ENCODE measurements around the gene EVC.
"Not testable (repeated sequence)": the region's sequence is repeated elsewhere in the genome, so short reads cannot be mapped to it uniquely, and the experiment has no call there.

EVC gene

GRCh38 chr4:5810770-5811430 is 99.9 kb downstream of the EVC start:
- H3K9me3 ChIP-seq (ENCODE audit: control insufficient read depth, low read depth, low read length): no peaks in the 10 kb centered on the region
- no peak overlapping the region for H3K4me3 ChIP-seq (ENCODE audit: low read length)
- H3K36me3 ChIP-seq (ENCODE audit: control insufficient read depth, low read depth, low read length): peaks cover 30% of the 10 kb centered on the region
- H3K27me3 ChIP-seq (ENCODE audit: control insufficient read depth, insufficient read depth, low read length): no peaks in the 10 kb centered on the region
- H3K27ac ChIP-seq (ENCODE audit: low read length): no peak overlapping the region
- H3K4me1 ChIP-seq (ENCODE audit: control insufficient read depth, low read depth, low read length): no peaks in the 10 kb centered on the region
- no peak overlapping the region for H3K9ac ChIP-seq (ENCODE audit: low read length)

DNA sequence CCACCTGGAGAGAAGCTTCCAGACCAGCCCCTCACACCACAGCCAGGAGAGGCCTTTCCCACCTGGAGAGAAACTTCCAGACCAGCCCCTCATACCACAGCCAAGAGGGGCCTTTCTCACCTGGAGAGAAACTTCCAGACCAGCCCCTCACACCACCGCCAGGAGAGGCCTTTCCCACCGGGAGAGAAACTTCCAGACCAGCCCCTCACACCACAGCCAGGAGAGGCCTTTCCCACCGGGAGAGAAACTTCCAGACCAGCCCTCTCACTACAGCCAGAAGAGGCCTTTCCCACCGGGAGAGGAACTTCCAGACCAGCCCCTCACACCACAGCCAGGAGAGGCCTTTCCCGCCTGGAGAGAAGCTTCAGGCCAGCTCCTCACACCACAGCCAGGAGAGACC is 101.1 kb downstream of the EVC start:
- H3K27ac ChIP-seq (ENCODE audit: low read length); H3K4me1 ChIP-seq (ENCODE audit: control insufficient read depth, low read depth, low read length): not testable (repeated sequence)
- H3K36me3 ChIP-seq (ENCODE audit: control insufficient read depth, low read depth, low read length): peaks cover 27% of the 10 kb centered on the region

GRCh38 chr4:5812506-5813229 is 101.7 kb downstream of the EVC start:
- peaks cover 31% of the 10 kb centered on the region for H3K36me3 ChIP-seq (ENCODE audit: control insufficient read depth, low read depth, low read length)
- H3K9me3 ChIP-seq (ENCODE audit: control insufficient read depth, low read depth, low read length): no peaks in the 10 kb centered on the region
- no peaks in the 10 kb centered on the region for H3K27me3 ChIP-seq (ENCODE audit: control insufficient read depth, insufficient read depth, low read length)
- H3K4me1 ChIP-seq (ENCODE audit: control insufficient read depth, low read depth, low read length): no peaks in the 10 kb centered on the region
- no peak overlapping the region for H3K4me3 ChIP-seq (ENCODE audit: low read length)
- no peak overlapping the region for H3K9ac ChIP-seq (ENCODE audit: low read length)
- H3K27ac ChIP-seq (ENCODE audit: low read length): no peak overlapping the region

More for the DNA sequence above, 101.1 kb downstream of the EVC start:
- H3K4me3 ChIP-seq (ENCODE audit: low read length); H3K27me3 ChIP-seq (ENCODE audit: control insufficient read depth, insufficient read depth, low read length); H3K9ac ChIP-seq (ENCODE audit: low read length); H3K9me3 ChIP-seq (ENCODE audit: control insufficient read depth, low read depth, low read length): not testable (repeated sequence)

- Histone ChIP-seq H3K36me3 (ENCODE audit: control insufficient read depth, low read depth, low read length) (peaks cover 29% of the 10 kb centered on the region), H3K27me3 (ENCODE audit: control insufficient read depth, insufficient read depth, low read length) (no peaks in the 10 kb centered on the region), H3K9ac (ENCODE audit: low read length) (no peak overlapping the region), H3K4me3 (ENCODE audit: low read length) (no peak overlapping the region), H3K4me1 (ENCODE audit: control insufficient read depth, low read depth, low read length) (no peaks in the 10 kb centered on the region), H3K9me3 (ENCODE audit: control insufficient read depth, low read depth, low read length) (no peaks in the 10 kb centered on the region), H3K27ac (ENCODE audit: low read length) (no peak overlapping the region)
These were observed 102.9 kb downstream of the EVC start for GRCh38 chr4:5813882-5814255.

GRCh38 chr4:5814421-5814820 is 103.4 kb downstream of the EVC start:
- Histone ChIP-seq H3K36me3 (ENCODE audit: control insufficient read depth, low read depth, low read length) (peaks cover 25% of the 10 kb centered on the region), H3K4me3 (ENCODE audit: low read length) (no peak overlapping the region), H3K27me3 (ENCODE audit: control insufficient read depth, insufficient read depth, low read length) (no peaks in the 10 kb centered on the region), H3K4me1 (ENCODE audit: control insufficient read depth, low read depth, low read length) (no peaks in the 10 kb centered on the region), H3K9me3 (ENCODE audit: control insufficient read depth, low read depth, low read length) (no peaks in the 10 kb centered on the region), H3K27ac (ENCODE audit: low read length) (no peak overlapping the region), H3K9ac (ENCODE audit: low read length) (no peak overlapping the region)

- H3K4me1 ChIP-seq (ENCODE audit: control insufficient read depth, low read depth, low read length): no peaks in the 10 kb centered on the region
- no peak overlapping the region for H3K4me3 ChIP-seq (ENCODE audit: low read length)
- H3K27ac ChIP-seq (ENCODE audit: low read length): no peak overlapping the region
- H3K27me3 ChIP-seq (ENCODE audit: control insufficient read depth, insufficient read depth, low read length): no peaks in the 10 kb centered on the region
- peaks cover 23% of the 10 kb centered on the region for H3K36me3 ChIP-seq (ENCODE audit: control insufficient read depth, low read depth, low read length)
- no peaks in the 10 kb centered on the region for H3K9me3 ChIP-seq (ENCODE audit: control insufficient read depth, low read depth, low read length)
- no peak overlapping the region for H3K9ac ChIP-seq (ENCODE audit: low read length)
These were observed 104.6 kb downstream of the EVC start for GRCh38 chr4:5815641-5816040.

DNA sequence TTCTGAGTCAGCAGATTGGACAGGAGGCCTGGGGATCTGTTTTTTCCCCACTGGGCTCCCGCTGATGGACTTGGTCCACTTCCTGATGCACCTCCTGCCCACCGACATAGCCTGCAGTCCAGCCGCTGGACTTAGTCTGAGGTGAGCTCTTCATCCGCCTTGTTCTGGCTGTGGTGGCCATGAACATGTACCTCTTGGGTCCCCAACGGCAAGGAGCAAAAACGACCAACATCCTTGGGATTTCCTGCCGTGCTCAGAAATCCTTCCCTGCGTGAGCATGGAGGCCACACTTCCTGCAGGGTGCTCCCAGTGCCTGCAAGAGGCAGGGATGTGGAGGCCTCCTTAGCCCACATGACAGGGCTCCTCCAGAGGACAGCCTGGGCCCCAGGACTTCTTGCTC is 105.1 kb downstream of the EVC start:
- H3K27me3 ChIP-seq (ENCODE audit: control insufficient read depth, insufficient read depth, low read length): no peaks in the 10 kb centered on the region
- no peaks in the 10 kb centered on the region for H3K4me1 ChIP-seq (ENCODE audit: control insufficient read depth, low read depth, low read length)
- no peak overlapping the region for H3K27ac ChIP-seq (ENCODE audit: low read length)
- peaks cover 27% of the 10 kb centered on the region for H3K36me3 ChIP-seq (ENCODE audit: control insufficient read depth, low read depth, low read length)
- no peak overlapping the region for H3K9ac ChIP-seq (ENCODE audit: low read length)
- no peaks in the 10 kb centered on the region for H3K9me3 ChIP-seq (ENCODE audit: control insufficient read depth, low read depth, low read length)
- H3K4me3 ChIP-seq (ENCODE audit: low read length): no peak overlapping the region

DNA sequence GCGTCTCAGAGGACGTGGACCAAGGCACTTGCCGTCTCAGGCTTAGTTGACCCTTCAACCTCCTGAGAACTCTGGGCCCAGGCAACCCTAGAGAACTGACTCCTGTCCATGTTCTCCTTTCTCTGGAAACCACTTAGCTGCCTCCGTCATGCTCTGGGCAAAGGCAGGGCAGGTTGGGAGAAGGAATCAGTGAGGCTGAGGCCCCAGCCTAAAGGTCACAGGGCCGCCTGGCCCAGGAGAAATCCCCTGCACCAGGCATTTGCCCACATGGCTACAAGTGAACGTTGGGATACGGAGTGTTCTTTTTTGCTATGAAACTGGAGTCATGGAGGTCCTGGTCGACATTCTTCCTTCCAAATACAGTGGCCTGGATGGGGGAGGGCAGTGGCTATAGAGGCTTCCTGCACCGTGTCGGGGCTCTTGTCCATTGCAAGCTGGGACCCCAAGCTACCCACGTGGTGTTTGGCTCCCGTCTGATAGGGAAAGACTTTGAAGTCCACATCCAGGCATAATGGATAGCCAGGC is 105.9 kb downstream of the EVC start:
- Histone ChIP-seq H3K4me1 (ENCODE audit: control insufficient read depth, low read depth, low read length) (no peaks in the 10 kb centered on the region), H3K4me3 (ENCODE audit: low read length) (no peak overlapping the region), H3K36me3 (ENCODE audit: control insufficient read depth, low read depth, low read length) (peaks cover 33% of the 10 kb centered on the region), H3K9ac (ENCODE audit: low read length) (no peak overlapping the region), H3K9me3 (ENCODE audit: control insufficient read depth, low read depth, low read length) (no peaks in the 10 kb centered on the region), H3K27me3 (ENCODE audit: control insufficient read depth, insufficient read depth, low read length) (no peaks in the 10 kb centered on the region), H3K27ac (ENCODE audit: low read length) (no peak overlapping the region)

DNA sequence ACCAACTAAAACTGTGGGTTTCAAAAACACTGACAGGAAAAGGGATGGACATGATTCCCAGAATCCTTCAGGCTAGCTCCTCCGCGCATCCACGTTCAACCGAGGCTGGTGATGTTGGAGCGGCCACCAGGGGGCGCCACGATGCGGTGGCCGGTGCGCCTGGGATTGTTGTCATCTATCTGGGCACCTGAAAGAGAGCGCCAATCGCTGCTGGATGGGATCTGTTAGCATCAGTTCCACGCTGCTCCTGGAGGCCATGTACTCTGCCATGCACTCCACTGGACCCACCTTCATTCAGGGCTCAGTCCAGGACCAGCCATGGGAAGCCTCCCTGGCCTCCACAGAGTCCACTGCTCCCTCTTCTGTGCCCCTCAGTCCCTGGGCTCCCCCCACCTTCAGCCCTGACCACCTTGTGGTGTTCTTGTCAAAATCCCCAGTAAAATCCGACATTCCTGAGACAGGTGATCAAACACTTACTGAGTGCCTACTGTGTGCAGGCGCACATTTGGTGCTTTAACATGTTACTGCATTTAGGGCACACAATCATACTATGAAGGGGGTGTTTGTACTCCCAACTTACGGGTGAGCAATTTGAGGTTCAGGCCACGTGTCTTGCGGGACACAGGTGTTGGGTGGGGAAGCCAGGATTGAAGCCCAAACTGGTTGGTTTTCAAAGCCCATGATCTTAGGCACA is 110.8 kb downstream of the EVC start:
- H3K27me3 ChIP-seq (ENCODE audit: control insufficient read depth, insufficient read depth, low read length): no peaks in the 10 kb centered on the region
- no peaks in the 10 kb centered on the region for H3K4me1 ChIP-seq (ENCODE audit: control insufficient read depth, low read depth, low read length)

GRCh38 chr4:5822619-5823018 is 111.6 kb downstream of the EVC start:
- Histone ChIP-seq H3K27ac (ENCODE audit: low read length) (no peak overlapping the region), H3K4me3 (ENCODE audit: low read length) (no peak overlapping the region), H3K27me3 (ENCODE audit: control insufficient read depth, insufficient read depth, low read length) (no peaks in the 10 kb centered on the region), H3K36me3 (ENCODE audit: control insufficient read depth, low read depth, low read length) (peaks cover 44% of the 10 kb centered on the region), H3K9ac (ENCODE audit: low read length) (no peak overlapping the region), H3K9me3 (ENCODE audit: control insufficient read depth, low read depth, low read length) (no peaks in the 10 kb centered on the region), H3K4me1 (ENCODE audit: control insufficient read depth, low read depth, low read length) (no peaks in the 10 kb centered on the region)

More for the DNA sequence above, 110.8 kb downstream of the EVC start:
- Histone ChIP-seq H3K36me3 (ENCODE audit: control insufficient read depth, low read depth, low read length) (peaks cover 45% of the 10 kb centered on the region), H3K9me3 (ENCODE audit: control insufficient read depth, low read depth, low read length) (no peaks in the 10 kb centered on the region), H3K4me3 (ENCODE audit: low read length) (no peak overlapping the region), H3K9ac (ENCODE audit: low read length) (no peak overlapping the region), H3K27ac (ENCODE audit: low read length) (no peak overlapping the region)

DNA sequence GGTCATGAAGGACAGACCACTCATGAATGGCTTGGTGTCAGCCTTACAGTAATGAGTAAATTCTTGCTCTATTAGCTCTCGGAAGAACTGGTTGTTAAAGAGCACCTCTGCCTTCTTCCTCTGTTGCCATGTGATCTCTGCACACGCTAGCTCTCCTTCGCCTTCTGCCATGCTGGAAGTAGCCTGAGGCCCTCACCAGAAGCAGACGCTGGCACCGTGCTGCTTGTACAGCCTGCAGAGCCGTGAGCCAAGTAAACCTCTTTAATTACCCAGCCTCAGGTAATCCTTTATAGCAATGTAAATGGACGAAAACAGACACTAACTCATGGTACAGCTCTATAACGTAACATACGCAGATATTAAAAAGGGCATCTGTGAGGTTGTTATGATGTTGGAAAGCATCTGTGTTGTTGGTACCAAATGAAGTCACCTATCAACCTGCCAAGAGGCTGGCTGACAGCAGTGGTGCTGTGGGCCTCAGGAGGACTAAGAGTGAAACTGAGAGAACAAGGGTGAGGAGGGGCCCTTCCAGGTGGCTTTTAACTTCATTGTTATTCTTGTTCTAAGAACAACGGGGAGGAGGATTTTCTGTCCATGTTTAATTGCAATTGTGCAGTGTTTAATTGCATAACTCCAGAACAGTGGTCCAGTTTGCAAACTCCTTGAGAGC is 112.7 kb downstream of the EVC start:
- Histone ChIP-seq H3K36me3 (ENCODE audit: control insufficient read depth, low read depth, low read length) (peaks cover 50% of the 10 kb centered on the region), H3K4me3 (ENCODE audit: low read length) (no peak overlapping the region), H3K27ac (ENCODE audit: low read length) (no peak overlapping the region), H3K4me1 (ENCODE audit: control insufficient read depth, low read depth, low read length) (no peaks in the 10 kb centered on the region), H3K9ac (ENCODE audit: low read length) (no peak overlapping the region), H3K9me3 (ENCODE audit: control insufficient read depth, low read depth, low read length) (no peaks in the 10 kb centered on the region), H3K27me3 (ENCODE audit: control insufficient read depth, insufficient read depth, low read length) (no peaks in the 10 kb centered on the region)

All from iPS-18a (cell line).